H1 (cell line): ENCODE results near the gene PARP1.

ENCODE experiments used
- RXRA ChIP-seq: IDR thresholded peaks from 2 replicates; pipeline ENCODE4 v1.6.1; 2011; ENCODE audit warnings: low read depth, mild to moderate bottlenecking, low read length, moderate library complexity; ENCODE audit not compliant: insufficient read depth
- TF ChIP-seq, protein P1 (sequence below), 3 experiments: IDR thresholded peaks; 1 replicate in 2 of 3; 2 replicates in 1 of 3; pipeline versions ENCODE4 v1.5.1 to v1.6.1; 2011; ENCODE audit warnings: low read length in 3 of 3, mild to moderate bottlenecking in 3 of 3, inconsistent platforms in 2 of 3, low read depth in 1 of 3, moderate library complexity in 1 of 3; ENCODE audit not compliant: insufficient read depth in 1 of 3; ENCODE audit errors: control extremely low read depth in 1 of 3

DNA sequence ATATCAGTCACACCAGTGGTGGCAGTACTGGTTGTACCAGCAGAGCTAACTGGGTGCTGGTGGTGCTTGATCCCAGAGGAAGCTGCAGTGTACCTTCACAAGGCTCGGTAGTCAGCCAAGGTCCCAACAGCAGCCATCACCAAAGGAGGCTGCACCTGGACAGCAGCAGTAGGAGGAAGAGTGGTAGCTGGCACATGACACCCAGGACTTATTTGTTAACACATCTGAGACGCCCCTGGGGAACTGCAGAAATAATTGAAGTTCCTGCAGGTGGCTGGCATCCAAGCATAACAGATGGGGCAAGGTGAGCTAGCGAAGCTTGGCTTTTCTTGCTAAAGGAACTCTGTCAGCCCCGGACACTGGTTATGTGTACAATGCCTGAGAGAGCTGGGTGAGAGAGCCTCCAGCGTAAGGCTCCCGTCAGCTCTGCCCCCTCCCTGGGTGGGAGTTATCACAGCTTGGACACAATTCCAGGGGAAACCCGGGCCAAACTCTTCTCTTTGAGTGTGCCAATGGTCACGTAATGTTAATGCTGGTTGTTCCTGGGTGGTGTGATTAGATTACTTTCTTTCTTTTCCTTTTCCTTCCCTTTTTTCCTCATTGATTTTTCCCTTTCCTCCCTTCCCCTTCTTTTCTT, 29.1 kb upstream of the PARP1 start:
- no peak for TF ChIP-seq RXRA
- TF ChIP-seq, protein P1, sequence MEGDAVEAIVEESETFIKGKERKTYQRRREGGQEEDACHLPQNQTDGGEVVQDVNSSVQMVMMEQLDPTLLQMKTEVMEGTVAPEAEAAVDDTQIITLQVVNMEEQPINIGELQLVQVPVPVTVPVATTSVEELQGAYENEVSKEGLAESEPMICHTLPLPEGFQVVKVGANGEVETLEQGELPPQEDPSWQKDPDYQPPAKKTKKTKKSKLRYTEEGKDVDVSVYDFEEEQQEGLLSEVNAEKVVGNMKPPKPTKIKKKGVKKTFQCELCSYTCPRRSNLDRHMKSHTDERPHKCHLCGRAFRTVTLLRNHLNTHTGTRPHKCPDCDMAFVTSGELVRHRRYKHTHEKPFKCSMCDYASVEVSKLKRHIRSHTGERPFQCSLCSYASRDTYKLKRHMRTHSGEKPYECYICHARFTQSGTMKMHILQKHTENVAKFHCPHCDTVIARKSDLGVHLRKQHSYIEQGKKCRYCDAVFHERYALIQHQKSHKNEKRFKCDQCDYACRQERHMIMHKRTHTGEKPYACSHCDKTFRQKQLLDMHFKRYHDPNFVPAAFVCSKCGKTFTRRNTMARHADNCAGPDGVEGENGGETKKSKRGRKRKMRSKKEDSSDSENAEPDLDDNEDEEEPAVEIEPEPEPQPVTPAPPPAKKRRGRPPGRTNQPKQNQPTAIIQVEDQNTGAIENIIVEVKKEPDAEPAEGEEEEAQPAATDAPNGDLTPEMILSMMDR (IDR thresholded peaks at IDR 0.05; ENCODE audit: control extremely low read depth in 1 of 3, insufficient read depth in 1 of 3, low read depth in 1 of 3, low read length in 3 of 3): no peak
